Measurements from ENCODE around the gene PRKACG.

PRKACG gene

DNA sequence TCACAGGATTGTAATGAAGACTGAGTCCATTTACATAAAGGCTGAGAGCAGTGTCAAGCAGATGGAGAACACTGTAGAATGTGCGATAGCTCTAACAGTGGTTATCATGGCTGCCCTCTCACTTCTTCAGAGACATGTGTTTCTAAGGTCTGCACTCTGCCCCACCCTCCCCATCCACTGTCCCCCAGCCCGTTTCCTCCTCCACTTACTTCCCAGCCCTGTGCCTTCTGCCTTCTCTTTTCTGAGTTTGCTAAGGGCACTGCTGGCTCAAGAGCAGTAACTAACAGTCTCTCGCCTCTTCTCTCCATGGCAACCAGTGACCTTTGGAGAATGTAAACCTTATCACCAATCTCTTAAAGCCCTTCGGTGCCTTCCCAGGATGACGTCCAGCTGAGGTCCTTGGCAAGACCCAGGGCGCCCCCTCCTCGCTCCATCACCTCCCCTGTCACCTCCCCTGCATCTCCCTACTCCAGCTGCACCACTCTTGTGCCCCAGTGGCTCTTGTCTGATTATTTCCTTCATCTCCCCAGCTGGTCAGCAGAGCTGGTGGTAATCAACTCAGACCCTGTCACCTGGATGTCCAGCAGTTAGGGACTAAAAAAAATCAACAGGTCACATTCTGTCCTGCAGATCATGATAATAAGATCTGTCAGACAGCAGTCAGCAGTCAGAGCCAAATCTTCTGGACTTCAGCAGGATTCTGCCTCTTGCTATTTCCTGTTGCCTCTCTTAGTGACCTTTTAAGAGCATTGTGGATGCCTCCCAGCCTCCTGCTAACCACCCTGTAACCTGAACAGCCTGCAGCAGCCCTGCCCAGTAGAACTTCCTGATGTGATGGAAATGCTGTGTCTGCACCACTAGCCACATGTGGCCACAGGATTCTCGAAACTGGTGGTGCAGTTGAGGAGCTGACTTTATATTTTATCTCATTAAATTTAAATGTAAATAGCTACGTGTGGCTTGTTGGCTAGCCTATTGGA is 30.6 kb upstream of the PRKACG start:
- H3K9me3 ChIP-seq (replicated peaks; ENCODE audit: insufficient read depth, low read length): no peaks in the 10 kb centered on the region
- H3K4me3 ChIP-seq (ENCODE audit: low read length): no peak overlapping the region
- DNase-seq: peak; percentile 89
- H4K20me1 ChIP-seq (ENCODE audit: insufficient read depth, low read length): no peaks in the 10 kb centered on the region
- H3F3A ChIP-seq (ENCODE audit: insufficient read depth, low read length): peaks cover 11% of the 10 kb centered on the region
- no peaks in the 10 kb centered on the region for H3K9me2 ChIP-seq (replicated peaks; ENCODE audit: insufficient read depth, low read length)
- peaks cover 73% of the 10 kb centered on the region for H3K79me2 ChIP-seq (ENCODE audit: low read length)
- peak overlapping the region; percentile 67 for H3K4me2 ChIP-seq (ENCODE audit: low read depth, low read length)
- no peaks in the 10 kb centered on the region for H3K36me3 ChIP-seq (replicated peaks; ENCODE audit: insufficient read depth, low read length)
- H3K27me3 ChIP-seq (replicated peaks; ENCODE audit: insufficient read depth, low read length): no peaks in the 10 kb centered on the region
- peak overlapping the region; percentile 15; the same call in 1 of the 2 replicates for H3K9ac ChIP-seq (ENCODE audit: low read length)
- peaks cover 19% of the 10 kb centered on the region for H3K4me1 ChIP-seq (ENCODE audit: low read length)
- H3K27ac ChIP-seq (ENCODE audit: low read length): peak overlapping the region; percentile 69
- TF ChIP-seq EZH2phosphoT487 (IDR thresholded peaks at IDR 0.05; ENCODE audit: low read length): no peak
- TF ChIP-seq EZH2 (optimal IDR thresholded peaks at IDR 0.05; ENCODE audit: low read depth, low read length): no peak
- TF ChIP-seq, protein P1, sequence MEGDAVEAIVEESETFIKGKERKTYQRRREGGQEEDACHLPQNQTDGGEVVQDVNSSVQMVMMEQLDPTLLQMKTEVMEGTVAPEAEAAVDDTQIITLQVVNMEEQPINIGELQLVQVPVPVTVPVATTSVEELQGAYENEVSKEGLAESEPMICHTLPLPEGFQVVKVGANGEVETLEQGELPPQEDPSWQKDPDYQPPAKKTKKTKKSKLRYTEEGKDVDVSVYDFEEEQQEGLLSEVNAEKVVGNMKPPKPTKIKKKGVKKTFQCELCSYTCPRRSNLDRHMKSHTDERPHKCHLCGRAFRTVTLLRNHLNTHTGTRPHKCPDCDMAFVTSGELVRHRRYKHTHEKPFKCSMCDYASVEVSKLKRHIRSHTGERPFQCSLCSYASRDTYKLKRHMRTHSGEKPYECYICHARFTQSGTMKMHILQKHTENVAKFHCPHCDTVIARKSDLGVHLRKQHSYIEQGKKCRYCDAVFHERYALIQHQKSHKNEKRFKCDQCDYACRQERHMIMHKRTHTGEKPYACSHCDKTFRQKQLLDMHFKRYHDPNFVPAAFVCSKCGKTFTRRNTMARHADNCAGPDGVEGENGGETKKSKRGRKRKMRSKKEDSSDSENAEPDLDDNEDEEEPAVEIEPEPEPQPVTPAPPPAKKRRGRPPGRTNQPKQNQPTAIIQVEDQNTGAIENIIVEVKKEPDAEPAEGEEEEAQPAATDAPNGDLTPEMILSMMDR (IDR thresholded peaks at IDR 0.05; ENCODE audit: low read length): no peak
- no peak overlapping the region for H2AFZ ChIP-seq (ENCODE audit: low read length)

DNA sequence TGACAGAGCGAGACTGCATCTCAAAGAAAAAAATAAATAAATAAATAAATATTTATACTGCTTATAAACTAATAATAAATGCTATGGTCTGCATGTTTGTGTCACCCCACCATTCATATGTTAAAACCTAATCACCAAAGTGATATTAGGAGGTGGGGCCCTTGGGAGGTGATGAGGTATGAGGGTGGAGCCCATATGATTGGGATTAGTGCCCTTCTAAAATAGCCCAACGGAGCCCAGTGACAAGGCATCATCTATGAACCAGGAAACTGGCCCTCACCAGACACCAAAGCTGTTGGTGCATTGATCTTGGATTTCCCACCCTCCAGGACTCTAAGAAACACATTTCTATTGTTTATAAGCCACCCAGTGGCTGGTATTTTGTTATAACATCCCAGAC is 26.7 kb upstream of the PRKACG start:
- Histone ChIP-seq H3K27ac (ENCODE audit: low read length) (no peak overlapping the region), H3K79me2 (ENCODE audit: low read length) (peaks cover 92% of the 10 kb centered on the region), H3K9me2 (replicated peaks; ENCODE audit: insufficient read depth, low read length) (no peaks in the 10 kb centered on the region), H3F3A (ENCODE audit: insufficient read depth, low read length) (peaks cover 18% of the 10 kb centered on the region), H3K27me3 (replicated peaks; ENCODE audit: insufficient read depth, low read length) (no peaks in the 10 kb centered on the region), H2AFZ (ENCODE audit: low read length) (no peak overlapping the region), H3K4me2 (ENCODE audit: low read depth, low read length) (no peak overlapping the region), H3K36me3 (replicated peaks; ENCODE audit: insufficient read depth, low read length) (no peaks in the 10 kb centered on the region), H3K4me1 (ENCODE audit: low read length) (peaks cover 23% of the 10 kb centered on the region), H3K4me3 (ENCODE audit: low read length) (no peak overlapping the region), H3K9ac (ENCODE audit: low read length) (no peak overlapping the region), H4K20me1 (ENCODE audit: insufficient read depth, low read length) (no peaks in the 10 kb centered on the region), H3K9me3 (replicated peaks; ENCODE audit: insufficient read depth, low read length) (no peaks in the 10 kb centered on the region)
- DNase-seq: no peak
- TF ChIP-seq, protein P1 (IDR thresholded peaks at IDR 0.05; ENCODE audit: low read length): no peak
- TF ChIP-seq EZH2 (optimal IDR thresholded peaks at IDR 0.05; ENCODE audit: low read depth, low read length) (no peak), EZH2phosphoT487 (IDR thresholded peaks at IDR 0.05; ENCODE audit: low read length) (no peak)

GRCh38 chr9:69036799-69037198 is 22.9 kb upstream of the PRKACG start:
- no peak for DNase-seq
- H3K79me2 ChIP-seq (ENCODE audit: low read length): peaks cover 60% of the 10 kb centered on the region
- H3K27me3 ChIP-seq (replicated peaks; ENCODE audit: insufficient read depth, low read length): no peaks in the 10 kb centered on the region
- no peaks in the 10 kb centered on the region for H4K20me1 ChIP-seq (ENCODE audit: insufficient read depth, low read length)
- H3K9ac ChIP-seq (ENCODE audit: low read length): peak overlapping the region; percentile 91
- peak overlapping the region; percentile 92 for H3K4me2 ChIP-seq (ENCODE audit: low read depth, low read length)
- H3K4me3 ChIP-seq (ENCODE audit: low read length): peak overlapping the region; percentile 98
- no peaks in the 10 kb centered on the region for H3K36me3 ChIP-seq (replicated peaks; ENCODE audit: insufficient read depth, low read length)
- peaks cover 8% of the 10 kb centered on the region; the same call in 1 of the 2 replicates for H3F3A ChIP-seq (ENCODE audit: insufficient read depth, low read length)
- H3K9me3 ChIP-seq (replicated peaks; ENCODE audit: insufficient read depth, low read length): no peaks in the 10 kb centered on the region
- peak overlapping the region; percentile 87; the same call in 1 of the 2 replicates for H3K27ac ChIP-seq (ENCODE audit: low read length)
- H3K4me1 ChIP-seq (ENCODE audit: low read length): peaks cover 8% of the 10 kb centered on the region
- H2AFZ ChIP-seq (ENCODE audit: low read length): peak overlapping the region; percentile 93
- no peaks in the 10 kb centered on the region for H3K9me2 ChIP-seq (replicated peaks; ENCODE audit: insufficient read depth, low read length)
- TF ChIP-seq, protein P1 (IDR thresholded peaks at IDR 0.05; ENCODE audit: low read length): no peak
- no peak for TF ChIP-seq EZH2 (optimal IDR thresholded peaks at IDR 0.05; ENCODE audit: low read depth, low read length)
- TF ChIP-seq EZH2phosphoT487 (IDR thresholded peaks at IDR 0.05; ENCODE audit: low read length): no peak

Data from MM.1S (cell line).